K562 (cell line): ENCODE data around the gene GLUD1. TPM values are rescaled to one million over a fixed set of nuclear protein-coding genes. Genes with fewer than 3 reads are reported as not detected.

Experiments used
- ATAC-seq: fragments of 200-7000 bp; cut with Tn5 transposase; 3 replicates; pipeline ENCODE4 v1.9.1; 2020; ENCODE audit warnings: moderate library complexity
- BruUV-seq: library from RNA; stranded (reverse); fragments of 400-500 nt; replicated peaks from 2 replicates; lab custom pipeline; 2021; lab: Mats Ljungman, UMichigan
- CTCF ChIA-PET: fragments of 300-600 bp; formaldehyde crosslinking; extraction: SDS; loops from one replicate; lab custom pipeline; 2021; ENCODE audit warnings: low intra/inter-chr PET ratio; lab: Yijun Ruan, JAX
- POLR2A ChIA-PET: fragments of 300-600, 350-650 bp; sonication (Branson Sonifier 250); formaldehyde crosslinking; extraction: SDS; loops from one replicate; lab custom pipeline; 2021; ENCODE audit warnings: antibody characterized with exemption, inconsistent platforms; lab: Yijun Ruan, JAX
- DNase-seq, 4 experiments: peaks; one replicate each; pipeline versions ENCODE4 v3.0.0 to v3.0.0-alpha.2; 2011 to 2018; ENCODE audit warnings: low spot score in 3 of 4, mixed read lengths in 3 of 4; ENCODE audit errors: extremely low read depth in 1 of 4
- FAIRE-seq: peaks from 2 replicates; lab custom pipeline; 2011; peaks lifted over from hg19 to GRCh38; lab: Jason Lieb, UNC
- H2AFZ ChIP-seq: 2 replicates; pipeline ENCODE4 v1.6.0; 2011; ENCODE audit warnings: low read depth, low read length, control low read depth, inconsistent platforms
- H3K27ac ChIP-seq: fragments of 200-600 bp; 3 replicates; pipeline ENCODE4 v1.8.0; 2011; ENCODE audit warnings: low read depth, mild to moderate bottlenecking, control low read depth, inconsistent platforms, low read length, moderate library complexity, mixed read lengths; ENCODE audit errors: extremely low read depth
- H3K27me3 ChIP-seq, 2 experiments: fragments of 300-600 bp in 1 of 2; 2 replicates in 1 of 2; 3 replicates in 1 of 2; pipeline versions ENCODE4 v1.6.0 to v1.8.0; 2011; ENCODE audit warnings: inconsistent platforms in 2 of 2, low read length in 2 of 2, mild to moderate bottlenecking in 1 of 2, mixed read lengths in 1 of 2, moderate library complexity in 1 of 2; ENCODE audit not compliant: control insufficient read depth in 2 of 2, insufficient read depth in 2 of 2
- H3K36me3 ChIP-seq: fragments of 300-600 bp; 3 replicates; pipeline ENCODE4 v1.8.0; 2011; ENCODE audit warnings: mild to moderate bottlenecking, low read length, inconsistent platforms; ENCODE audit not compliant: control insufficient read depth, insufficient read depth
- H3K4me1 ChIP-seq, 2 experiments: fragments of 200-600 bp in 1 of 2; replicated peaks in 1 of 2; 2 replicates in 1 of 2; 3 replicates in 1 of 2; pipeline versions ENCODE4 v1.5.1 to v1.8.0; 2011; ENCODE audit warnings: inconsistent platforms in 2 of 2, low read length in 2 of 2, mild to moderate bottlenecking in 1 of 2, mixed read lengths in 1 of 2, moderate library complexity in 1 of 2; ENCODE audit not compliant: control insufficient read depth in 2 of 2, insufficient read depth in 2 of 2
- H3K4me2 ChIP-seq: 2 replicates; pipeline ENCODE4 v1.6.1; 2011; ENCODE audit warnings: low read length, control low read depth, inconsistent platforms, mixed read lengths; ENCODE audit not compliant: insufficient read depth
- H3K4me3 ChIP-seq: fragments of 200-600 bp; sonication (generic), shearing (Covaris generic); 2 replicates; pipeline ENCODE4 v1.5.1; 2016; ENCODE audit warnings: control low read depth, inconsistent platforms
- H3K79me2 ChIP-seq: fragments of 200-600 bp; 3 replicates; pipeline ENCODE4 v1.8.0; 2011; ENCODE audit warnings: low read length, inconsistent platforms; ENCODE audit not compliant: control insufficient read depth, insufficient read depth
- H3K9ac ChIP-seq, 2 experiments: 2 replicates each; pipeline versions ENCODE4 v1.6.0 to v1.6.1; 2011; ENCODE audit warnings: low read depth in 2 of 2, low read length in 2 of 2, control low read depth in 1 of 2, inconsistent platforms in 1 of 2, mild to moderate bottlenecking in 1 of 2, mixed read lengths in 1 of 2; ENCODE audit not compliant: insufficient read depth in 1 of 2
- H3K9me1 ChIP-seq: one replicate; pipeline ENCODE4 v1.6.0; 2011; ENCODE audit warnings: inconsistent platforms, mild to moderate bottlenecking, low read length, moderate library complexity; ENCODE audit not compliant: control insufficient read depth, insufficient read depth
- H3K9me3 ChIP-seq: replicated peaks from 2 replicates; pipeline ENCODE4 v1.5.1; 2011; ENCODE audit warnings: low read depth, low read length, inconsistent platforms; ENCODE audit not compliant: control insufficient read depth, insufficient read depth
- H4K20me1 ChIP-seq: replicated peaks from 2 replicates; pipeline ENCODE4 v1.6.1; 2011; ENCODE audit warnings: low read length, inconsistent platforms, mixed read lengths; ENCODE audit not compliant: control insufficient read depth, insufficient read depth
- BRCA1 ChIP-seq, 2 experiments: fragments of 450-650 bp in 1 of 2; sonication (generic) in 1 of 2; formaldehyde crosslinking in 1 of 2; IDR thresholded peaks; 2 replicates each; pipeline versions ENCODE4 v1.5.0 to v1.6.1; 2017 to 2020; ENCODE audit warnings: mild to moderate bottlenecking in 1 of 2, missing genetic modification reagents in 1 of 2
- FIP1L1 ChIP-seq: fragments of 200-400 bp; formaldehyde crosslinking; IDR thresholded peaks from 2 replicates; pipeline ENCODE4 v1.6.1; 2018; ENCODE audit warnings: mild to moderate bottlenecking, low read depth, low read length; ENCODE audit not compliant: poor library complexity, severe bottlenecking
- FOXA3 ChIP-seq, 2 experiments: fragments of 450-650 bp in 1 of 2; sonication (generic) in 1 of 2; formaldehyde crosslinking; IDR thresholded peaks in 1 of 2; conservative IDR thresholded peaks in 1 of 2; 2 replicates each; pipeline versions ENCODE4 v1.4.0 to v1.8.0; 2020 to 2022; ENCODE audit warnings: mild to moderate bottlenecking in 2 of 2, missing genetic modification reagents in 1 of 2
- GTF2E2 ChIP-seq: fragments of 200-800 bp; sonication (Bioruptor generic); IDR thresholded peaks from 2 replicates; pipeline ENCODE4 v1.6.1; 2016; ENCODE audit warnings: missing genetic modification characterization, missing compliant biosample characterization
- NUFIP1 ChIP-seq: fragments of 450-650 bp; IDR thresholded peaks from 2 replicates; pipeline ENCODE4 v1.6.1; 2018; ENCODE audit not compliant: partially characterized antibody
- PPARD ChIP-seq: fragments of 250-450 bp; sonication (Bioruptor Pico); IDR thresholded peaks from 2 replicates; pipeline ENCODE4 v1.8.0; 2022; ENCODE audit warnings: inconsistent platforms, mild to moderate bottlenecking, moderate library complexity
- SNIP1 ChIP-seq: fragments of 450-650 bp; IDR thresholded peaks from 2 replicates; pipeline ENCODE4 v1.7.1; 2017; ENCODE audit warnings: low read depth, mild to moderate bottlenecking
- TEAD2 ChIP-seq: fragments of 450-650 bp; IDR thresholded peaks from 2 replicates; pipeline ENCODE4 v1.6.1; 2016; ENCODE audit warnings: missing genetic modification characterization, control low read depth, missing compliant biosample characterization
- WGBS: fragments of 100-300 bp; shearing (Covaris generic); methylation state at CpG from one replicate; pipeline ENCODE4 v1.1.6; 2016; ENCODE audit warnings: low coverage, mixed read lengths; ENCODE audit not compliant: insufficient coverage; ENCODE audit errors: missing lambda C conversion rate; 5-methylcytosine and 5-hydroxymethylcytosine counted together
- in situ Hi-C: fragments of 300-500 bp; cut with MboI; formaldehyde crosslinking; loops from 4 replicates; pipeline ENCODE4 v1.15.0; 2018; ENCODE audit warnings: inconsistent platforms, mixed read lengths
- intact Hi-C: fragments of 100-400 bp; cut with micrococcal nuclease; formaldehyde crosslinking; loops from 2 replicates; pipeline ENCODE4 v1.14.2; 2022
- polyA plus RNA-seq, 8 experiments: library from polyadenylated mRNA; depleted of rRNA in 4 of 8; stranded (reverse) in 5 of 8; unstranded in 3 of 8; fragments of >200 nt; fragmentation: Nextera tagmentation in 2 of 8; fragmentation: Illumina TruSeq in 1 of 8; extraction: Ambion mirVana in 2 of 8; extraction: Trizol in 1 of 8; gene quantifications; 2 replicates each; pipeline versions ENCODE4 v1.2.1 to v1.2.3, GENCODE V29; 2011 to 2014; ENCODE audit warnings: inconsistent platforms in 1 of 8, missing spikeins in 1 of 8
- total RNA-seq, 7 experiments: library from RNA; depleted of rRNA in 6 of 7; stranded (reverse); fragments of >200 nt in 6 of 7; fragmentation: Illumina TruSeq in 2 of 7; extraction: Trizol in 2 of 7; gene quantifications; 2 replicates each; pipeline versions ENCODE4 v1.2.1 to v1.2.3, GENCODE V29; 2011 to 2021; ENCODE audit warnings: low replicate concordance in 1 of 7
- TF ChIP-seq, protein P1 (sequence below): fragments of 250-450 bp; sonication (Bioruptor Pico); IDR thresholded peaks from 2 replicates; pipeline ENCODE4 v1.4.0; 2020; ENCODE audit warnings: mild to moderate bottlenecking, moderate library complexity, borderline replicate concordance
- TF ChIP-seq, protein P2 (sequence below), 2 experiments: fragments of 200-800 bp in 1 of 2; sonication (Bioruptor generic) in 1 of 2; sonication (generic) in 1 of 2; formaldehyde crosslinking in 1 of 2; IDR thresholded peaks in 1 of 2; conservative IDR thresholded peaks in 1 of 2; 2 replicates each; pipeline versions ENCODE4 v1.5.0 to v1.6.1; 2016 to 2020; ENCODE audit warnings: missing compliant biosample characterization in 1 of 2, missing genetic modification characterization in 1 of 2, missing genetic modification reagents in 1 of 2

The GLUD1 gene
- total and polyA plus RNA-seq, 9 of the 15 experiments (the other 6 are each of a cell fraction or from before 2014, with no cell fraction given), result 21.9 to 92.0 (median 76.3) TPM

DNA sequence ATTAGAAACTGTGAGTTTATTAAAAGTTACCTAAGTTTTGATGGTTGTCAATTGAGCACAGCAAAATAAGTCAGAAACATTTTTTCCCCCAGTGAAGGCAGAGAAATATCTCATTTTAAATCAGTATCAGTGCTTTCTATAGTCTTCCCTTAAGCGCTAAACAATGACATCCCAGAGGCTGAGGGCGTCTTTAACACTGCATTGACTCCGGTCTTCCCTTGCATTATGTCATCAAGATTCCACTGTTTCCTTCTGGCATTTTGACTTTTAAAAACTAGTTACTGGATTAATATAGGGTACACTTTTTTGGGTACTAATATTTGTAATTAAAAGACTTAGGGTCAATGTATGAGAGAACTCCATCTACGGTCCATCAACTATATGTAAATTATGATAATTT, 3.9 kb downstream of the GLUD1 start:
- Histone ChIP-seq H3K4me2 (no peak overlapping the region), H3K4me3 (no peak overlapping the region), H4K20me1 (peaks cover 4% of the 10 kb centered on the region; the same call in 1 of the 2 replicates), H3K36me3 (peaks cover 32% of the 10 kb centered on the region; the same call in 2 of the 3 replicates), H3K9me1 (no peaks in the 10 kb centered on the region), H3K79me2 (peaks cover 85% of the 10 kb centered on the region), H3K9ac (no peak overlapping the region), H3K27me3 (no peaks in the 10 kb centered on the region), H2AFZ (no peak overlapping the region), H3K9me3 (no peaks in the 10 kb centered on the region), H3K4me1 (peaks cover 0 to 14% of the 10 kb centered on the region in 2 experiments; a peak in 3 of 5 replicates), H3K27ac (no peak overlapping the region)
- in situ Hi-C loops, result no loop called here
- ATAC-seq (no peak), DNase-seq (no peak), FAIRE-seq (no peak)
- CTCF ChIA-PET, result no interaction called here
- TF ChIP-seq SNIP1 (no peak), PPARD (CRISPR knock-in tag) (no peak), GTF2E2 (tag) (no peak)
- POLR2A ChIA-PET, result no interaction called here
- WGBS, result 84% methylated on average over 4 of the region's 4 CpGs
- intact Hi-C loops, result no loop called here
- no TSS peak for BruUV-seq

- FAIRE-seq (no peak), ATAC-seq (no peak)
- no peak for TF ChIP-seq NUFIP1
- TF ChIP-seq, protein P1, sequence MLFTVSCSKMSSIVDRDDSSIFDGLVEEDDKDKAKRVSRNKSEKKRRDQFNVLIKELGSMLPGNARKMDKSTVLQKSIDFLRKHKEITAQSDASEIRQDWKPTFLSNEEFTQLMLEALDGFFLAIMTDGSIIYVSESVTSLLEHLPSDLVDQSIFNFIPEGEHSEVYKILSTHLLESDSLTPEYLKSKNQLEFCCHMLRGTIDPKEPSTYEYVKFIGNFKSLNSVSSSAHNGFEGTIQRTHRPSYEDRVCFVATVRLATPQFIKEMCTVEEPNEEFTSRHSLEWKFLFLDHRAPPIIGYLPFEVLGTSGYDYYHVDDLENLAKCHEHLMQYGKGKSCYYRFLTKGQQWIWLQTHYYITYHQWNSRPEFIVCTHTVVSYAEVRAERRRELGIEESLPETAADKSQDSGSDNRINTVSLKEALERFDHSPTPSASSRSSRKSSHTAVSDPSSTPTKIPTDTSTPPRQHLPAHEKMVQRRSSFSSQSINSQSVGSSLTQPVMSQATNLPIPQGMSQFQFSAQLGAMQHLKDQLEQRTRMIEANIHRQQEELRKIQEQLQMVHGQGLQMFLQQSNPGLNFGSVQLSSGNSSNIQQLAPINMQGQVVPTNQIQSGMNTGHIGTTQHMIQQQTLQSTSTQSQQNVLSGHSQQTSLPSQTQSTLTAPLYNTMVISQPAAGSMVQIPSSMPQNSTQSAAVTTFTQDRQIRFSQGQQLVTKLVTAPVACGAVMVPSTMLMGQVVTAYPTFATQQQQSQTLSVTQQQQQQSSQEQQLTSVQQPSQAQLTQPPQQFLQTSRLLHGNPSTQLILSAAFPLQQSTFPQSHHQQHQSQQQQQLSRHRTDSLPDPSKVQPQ (CRISPR knock-in tag), result no peak
- TF ChIP-seq, protein P2, sequence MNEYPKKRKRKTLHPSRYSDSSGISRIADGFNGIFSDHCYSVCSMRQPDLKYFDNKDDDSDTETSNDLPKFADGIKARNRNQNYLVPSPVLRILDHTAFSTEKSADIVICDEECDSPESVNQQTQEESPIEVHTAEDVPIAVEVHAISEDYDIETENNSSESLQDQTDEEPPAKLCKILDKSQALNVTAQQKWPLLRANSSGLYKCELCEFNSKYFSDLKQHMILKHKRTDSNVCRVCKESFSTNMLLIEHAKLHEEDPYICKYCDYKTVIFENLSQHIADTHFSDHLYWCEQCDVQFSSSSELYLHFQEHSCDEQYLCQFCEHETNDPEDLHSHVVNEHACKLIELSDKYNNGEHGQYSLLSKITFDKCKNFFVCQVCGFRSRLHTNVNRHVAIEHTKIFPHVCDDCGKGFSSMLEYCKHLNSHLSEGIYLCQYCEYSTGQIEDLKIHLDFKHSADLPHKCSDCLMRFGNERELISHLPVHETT (CRISPR knock-in tag; conservative IDR thresholded peaks at IDR 0.05 in 1 of 2, IDR thresholded peaks at IDR 0.05 in 1 of 2), result no peak
- TF ChIP-seq FOXA3 (CRISPR knock-in tag; conservative IDR thresholded peaks at IDR 0.05 in 1 of 2, IDR thresholded peaks at IDR 0.05 in 1 of 2), result no peak
- no peak for TF ChIP-seq BRCA1 (IDR thresholded peaks at IDR 0.05)
- TF ChIP-seq BRCA1 (CRISPR knock-in tag; IDR thresholded peaks at IDR 0.05), result no peak
- TF ChIP-seq FIP1L1, result no peak
- TF ChIP-seq TEAD2, result no peak
These were observed 4.9 kb downstream of the GLUD1 start for GRCh38 chr10:87089746-87090145.

More at GRCh38 chr10:87089746-87090145, 4.9 kb downstream of the GLUD1 start:
- Histone ChIP-seq H3K79me2 (peaks cover 88% of the 10 kb centered on the region), H3K27ac (no peak overlapping the region), H3K4me1 (peaks cover 0 to 10% of the 10 kb centered on the region in 2 experiments; a peak in 3 of 5 replicates), H3K36me3 (peaks cover 35% of the 10 kb centered on the region; the same call in 2 of the 3 replicates), H3K27me3 (no peaks in the 10 kb centered on the region), H2AFZ (no peak overlapping the region), H3K9me3 (no peaks in the 10 kb centered on the region), H3K9me1 (no peaks in the 10 kb centered on the region), H3K9ac (no peak overlapping the region), H3K4me3 (no peak overlapping the region), H4K20me1 (peaks cover 4% of the 10 kb centered on the region; the same call in 1 of the 2 replicates), H3K4me2 (no peak overlapping the region)
- intact Hi-C loops, result no loop called here
- POLR2A ChIA-PET, result interaction anchor here (1.1 kb wide), 1 partner anchor 18 kb away, joined by 3 read pairs; no protein-coding TSS in a partner anchor
- DNase-seq, result no peak
- CTCF ChIA-PET, result no interaction called here
- WGBS, result 85% methylated on average over 4 of the region's 4 CpGs
- in situ Hi-C loops, result no loop called here
- no TSS peak for BruUV-seq
